ENCODE results near the gene FAT3.

DNA sequence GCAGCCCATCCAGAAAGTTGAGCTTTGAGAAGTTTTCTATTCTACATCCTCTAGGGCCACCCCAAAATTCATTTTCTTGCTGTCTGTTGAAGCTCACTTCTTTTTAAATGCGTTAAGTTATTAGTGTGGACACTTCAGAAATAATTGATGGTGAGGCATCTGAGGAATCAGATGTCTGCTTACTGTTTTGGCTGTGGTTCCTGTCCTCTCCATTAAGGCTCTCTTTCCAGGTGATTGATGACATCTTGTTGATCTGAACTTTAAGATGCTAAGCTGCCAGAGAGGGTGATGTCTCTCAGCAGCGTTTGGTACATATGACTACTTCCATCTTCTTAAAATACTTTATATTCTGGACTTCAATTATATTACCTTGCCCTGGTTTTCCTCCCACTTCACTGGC is 45.2 kb downstream of the FAT3 start:
- TF ChIP-seq TAF1 (IDR thresholded peaks at IDR 0.05; ENCODE audit: borderline replicate concordance, insufficient read depth, low read length) (no peak), POLR2AphosphoS5 (IDR thresholded peaks at IDR 0.05; ENCODE audit: low read depth, low read length) (no peak), SIN3A (IDR thresholded peaks at IDR 0.05; ENCODE audit: borderline replicate concordance, insufficient read depth, low read length) (no peak)
- TF ChIP-seq, protein P1, sequence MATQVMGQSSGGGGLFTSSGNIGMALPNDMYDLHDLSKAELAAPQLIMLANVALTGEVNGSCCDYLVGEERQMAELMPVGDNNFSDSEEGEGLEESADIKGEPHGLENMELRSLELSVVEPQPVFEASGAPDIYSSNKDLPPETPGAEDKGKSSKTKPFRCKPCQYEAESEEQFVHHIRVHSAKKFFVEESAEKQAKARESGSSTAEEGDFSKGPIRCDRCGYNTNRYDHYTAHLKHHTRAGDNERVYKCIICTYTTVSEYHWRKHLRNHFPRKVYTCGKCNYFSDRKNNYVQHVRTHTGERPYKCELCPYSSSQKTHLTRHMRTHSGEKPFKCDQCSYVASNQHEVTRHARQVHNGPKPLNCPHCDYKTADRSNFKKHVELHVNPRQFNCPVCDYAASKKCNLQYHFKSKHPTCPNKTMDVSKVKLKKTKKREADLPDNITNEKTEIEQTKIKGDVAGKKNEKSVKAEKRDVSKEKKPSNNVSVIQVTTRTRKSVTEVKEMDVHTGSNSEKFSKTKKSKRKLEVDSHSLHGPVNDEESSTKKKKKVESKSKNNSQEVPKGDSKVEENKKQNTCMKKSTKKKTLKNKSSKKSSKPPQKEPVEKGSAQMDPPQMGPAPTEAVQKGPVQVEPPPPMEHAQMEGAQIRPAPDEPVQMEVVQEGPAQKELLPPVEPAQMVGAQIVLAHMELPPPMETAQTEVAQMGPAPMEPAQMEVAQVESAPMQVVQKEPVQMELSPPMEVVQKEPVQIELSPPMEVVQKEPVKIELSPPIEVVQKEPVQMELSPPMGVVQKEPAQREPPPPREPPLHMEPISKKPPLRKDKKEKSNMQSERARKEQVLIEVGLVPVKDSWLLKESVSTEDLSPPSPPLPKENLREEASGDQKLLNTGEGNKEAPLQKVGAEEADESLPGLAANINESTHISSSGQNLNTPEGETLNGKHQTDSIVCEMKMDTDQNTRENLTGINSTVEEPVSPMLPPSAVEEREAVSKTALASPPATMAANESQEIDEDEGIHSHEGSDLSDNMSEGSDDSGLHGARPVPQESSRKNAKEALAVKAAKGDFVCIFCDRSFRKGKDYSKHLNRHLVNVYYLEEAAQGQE (IDR thresholded peaks at IDR 0.05; ENCODE audit: insufficient read depth in 1 of 2, low read depth in 2 of 2, low read length in 2 of 2) = no peak

Measured in PFSK-1 (cell line).